Erythroblast (primary cell): Measurements from ENCODE around the gene TOGARAM1.

Experiments used
- GATA1 ChIP-seq: IDR thresholded peaks from 2 replicates; pipeline ENCODE4 v1.6.1; 2011; ENCODE audit warnings: low read depth, mild to moderate bottlenecking, control low read depth, low read length, moderate library complexity
- POLR2A ChIP-seq: IDR thresholded peaks from 2 replicates; pipeline ENCODE4 v1.6.1; 2011; ENCODE audit warnings: mild to moderate bottlenecking, low read length

DNA sequence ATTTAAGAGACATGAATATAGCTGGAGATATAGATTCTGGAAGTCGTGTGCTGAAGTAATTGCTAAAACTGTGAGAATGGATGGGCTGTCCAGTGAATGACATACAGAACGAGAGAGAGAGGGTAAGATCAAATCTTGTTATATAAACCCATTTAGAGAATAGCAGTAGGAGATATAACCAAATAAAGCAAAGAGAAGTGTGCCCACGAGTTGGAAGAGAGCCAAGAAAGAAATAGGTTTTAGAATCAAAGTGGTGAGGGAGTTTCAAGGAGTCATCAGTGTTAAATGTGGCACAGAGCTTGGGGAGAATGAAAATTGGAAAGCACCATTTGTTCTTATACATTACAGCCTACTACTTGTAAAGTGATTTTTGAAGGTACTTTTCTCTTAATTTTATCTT is 19.2 kb downstream of the TOGARAM1 start:
- no peak for TF ChIP-seq POLR2A
- TF ChIP-seq GATA1: no peak
